HG03565 (cell line): Measurements from ENCODE around the gene ZNF614.
A peak's percentile ranks its signal among the peaks of the same experiment; 100 is the strongest.
"Not testable (repeated sequence)": the region's sequence is repeated elsewhere in the genome, so short reads cannot be mapped to it uniquely, and the experiment has no call there.

Experiments
- ATAC-seq: cut with Tn5 transposase; IDR thresholded peaks from one replicate; pipeline ENCODE4 v1.9.1; 2021; ENCODE audit warnings: mild to moderate bottlenecking, moderate library complexity; ENCODE audit not compliant: unreplicated experiment

The ZNF614 gene

GRCh38 chr19:52028027-52028779 is at the start of gene ZNF614:
ZNF614 (minus strand) TSS chr19:52028379; CDS start chr19:52025745, 2,634 bp downstream.
- peak; percentile 86 for ATAC-seq

GRCh38 chr19:52070496-52070895 is 42.3 kb upstream of the ZNF614 start:
- no peak for ATAC-seq

DNA sequence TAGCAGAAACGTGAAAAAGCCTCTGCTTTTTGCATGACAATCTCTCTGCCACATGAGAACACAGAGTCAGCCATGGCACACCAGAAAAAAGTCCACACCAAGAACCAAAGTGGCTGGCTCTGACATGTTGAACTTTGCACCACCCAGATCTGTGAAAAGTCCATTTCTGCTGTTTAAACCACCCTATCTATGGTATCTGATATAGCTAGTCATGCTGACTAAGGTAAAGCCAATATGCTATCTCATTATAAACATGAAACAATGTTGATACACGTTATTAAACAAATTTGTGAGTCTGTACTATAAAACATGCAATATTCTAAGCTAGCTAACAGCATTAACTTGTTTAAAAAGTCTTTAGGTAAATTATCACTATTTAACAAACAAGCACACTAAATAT is 41.5 kb upstream of the ZNF614 start:
- ATAC-seq = no peak

GRCh38 chr19:52066258-52066863 is 38.2 kb upstream of the ZNF614 start:
- ATAC-seq = no peak

DNA sequence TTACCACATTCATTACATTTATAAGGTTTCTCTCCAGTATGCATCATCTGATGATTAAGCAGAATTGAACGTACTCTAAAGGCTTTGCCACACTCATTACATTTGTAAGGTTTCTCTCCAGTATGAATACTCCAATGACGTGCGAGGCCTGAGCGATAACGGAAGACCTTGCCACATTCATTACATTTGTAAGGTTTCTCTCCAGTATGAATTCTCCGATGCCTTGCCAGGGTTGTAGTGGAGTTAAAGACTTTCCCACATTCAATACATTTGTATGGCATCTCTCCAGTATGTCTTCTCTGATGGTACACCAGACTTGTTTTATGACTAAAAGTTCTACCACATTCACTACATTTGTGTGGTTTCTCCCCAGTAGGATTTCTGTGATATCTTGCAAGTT is 37.2 kb upstream of the ZNF614 start:
- ATAC-seq = no peak

- not testable (repeated sequence) for ATAC-seq
These were observed 28.3 kb upstream of the ZNF614 start for GRCh38 chr19:52056480-52056879.

DNA sequence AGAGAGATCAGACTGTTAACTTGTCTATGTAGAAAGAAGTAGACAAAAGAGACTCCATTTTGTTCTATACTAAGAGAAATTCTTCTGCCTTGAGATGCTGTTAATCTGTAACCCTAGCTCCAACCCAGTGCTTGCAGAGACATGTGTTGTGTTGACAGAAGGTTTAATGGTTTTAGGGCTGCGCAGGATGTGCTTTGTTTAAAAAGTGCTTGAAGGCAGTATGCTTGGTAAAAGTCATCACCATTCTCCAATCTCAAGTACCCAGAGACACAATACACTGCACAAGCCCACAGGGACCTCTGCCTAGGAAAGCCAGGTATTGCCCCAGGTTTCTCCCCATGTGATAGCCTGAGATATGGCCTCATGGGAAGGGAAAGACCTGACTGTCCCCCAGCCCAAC is 23.6 kb upstream of the ZNF614 start:
- ATAC-seq = not testable (repeated sequence)

GRCh38 chr19:52048555-52049501 is 20.6 kb upstream of the ZNF614 start, which contains the start of gene ZNF432:
ZNF432 (minus strand) TSS chr19:52048838; CDS start chr19:52046868, 1,970 bp downstream.
- ATAC-seq = peak; percentile 68

GRCh38 chr19:52039169-52039568 is 11.0 kb upstream of the ZNF614 start:
- no peak for ATAC-seq

DNA sequence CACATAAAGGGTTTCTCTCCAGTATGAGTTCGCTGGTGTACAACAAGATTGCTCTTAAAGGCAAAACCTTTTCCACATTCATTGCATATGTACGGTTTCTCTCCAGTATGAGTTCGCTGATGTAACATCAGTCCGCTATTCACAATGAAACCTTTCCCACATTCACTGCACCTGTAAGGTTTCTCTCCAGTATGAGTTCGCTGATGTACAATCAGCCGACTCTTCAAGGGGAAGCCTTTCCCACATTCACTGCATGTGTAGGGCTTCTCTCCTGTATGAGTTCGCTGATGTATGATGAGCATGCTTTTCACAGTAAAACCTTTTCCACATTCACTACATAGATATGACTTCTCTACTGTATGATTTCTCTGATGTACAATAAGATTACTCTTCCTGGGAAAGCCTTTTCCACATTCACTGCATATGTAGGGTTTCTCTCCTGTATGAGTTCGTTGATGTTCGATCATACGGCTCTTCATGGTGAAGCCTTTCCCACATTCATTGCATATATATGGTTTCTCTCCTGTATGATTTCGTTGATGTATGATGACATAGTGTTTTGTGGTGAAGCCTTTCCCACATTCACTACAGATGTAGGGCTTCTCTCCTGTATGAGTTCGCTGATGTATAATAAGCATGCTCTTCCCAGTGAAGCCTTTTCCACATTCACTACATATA is 6.0 kb upstream of the ZNF614 start:
- ATAC-seq = no peak

DNA sequence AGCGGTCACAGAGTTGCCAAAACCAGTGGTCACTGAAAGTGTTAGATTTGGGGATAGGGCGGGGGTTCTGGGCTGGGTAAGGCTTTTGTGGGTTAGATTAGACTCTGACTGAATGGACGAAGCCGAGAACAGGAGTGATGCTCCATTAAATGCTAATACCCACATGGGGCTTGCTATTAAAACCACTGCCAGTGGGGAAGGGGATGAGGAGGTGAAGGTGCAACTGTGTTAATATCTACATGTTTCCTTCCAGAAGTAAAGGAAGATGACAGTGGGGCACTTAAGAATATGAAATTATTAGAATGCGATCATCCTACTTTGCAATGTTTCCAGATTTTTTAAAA is 573 bp upstream of the ZNF614 start:
- no peak for ATAC-seq

DNA sequence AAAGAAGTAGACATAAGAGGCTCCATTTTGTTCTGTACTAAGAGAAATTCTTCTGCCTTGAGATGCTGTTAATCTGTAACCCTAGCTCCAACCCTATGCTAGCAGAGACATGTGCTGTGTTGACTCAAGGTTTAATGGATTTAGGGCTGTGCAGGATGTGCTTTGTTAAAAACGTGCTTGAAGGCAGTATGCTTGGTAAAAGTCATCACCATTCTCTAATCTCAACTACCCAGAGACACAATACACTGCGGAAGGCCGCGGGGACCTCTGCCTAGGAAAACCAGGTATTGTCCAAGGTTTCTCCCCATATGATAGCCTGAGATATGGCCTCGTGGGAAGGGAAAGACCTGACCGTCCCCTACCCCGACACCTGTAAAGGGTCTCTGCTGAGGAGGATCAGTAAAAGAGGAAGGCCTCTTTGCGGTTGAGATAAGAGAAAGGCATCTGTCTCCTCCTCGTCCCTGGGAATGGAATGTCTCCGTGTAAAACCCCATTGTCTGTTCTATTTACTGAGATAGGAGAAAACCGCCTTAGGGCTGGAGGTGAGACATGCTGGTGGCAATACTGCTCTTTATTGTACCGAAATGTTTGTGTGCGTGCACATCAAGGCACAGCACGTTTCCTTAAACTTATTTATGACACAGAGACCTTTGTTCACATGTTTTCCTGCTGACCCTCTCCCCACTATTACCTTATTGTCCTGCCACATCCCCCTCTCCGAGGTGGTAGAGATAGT is 1.8 kb downstream of the ZNF614 start:
- not testable (repeated sequence) for ATAC-seq

GRCh38 chr19:52024478-52024877 is 3.7 kb downstream of the ZNF614 start:
- ATAC-seq = not testable (repeated sequence)

DNA sequence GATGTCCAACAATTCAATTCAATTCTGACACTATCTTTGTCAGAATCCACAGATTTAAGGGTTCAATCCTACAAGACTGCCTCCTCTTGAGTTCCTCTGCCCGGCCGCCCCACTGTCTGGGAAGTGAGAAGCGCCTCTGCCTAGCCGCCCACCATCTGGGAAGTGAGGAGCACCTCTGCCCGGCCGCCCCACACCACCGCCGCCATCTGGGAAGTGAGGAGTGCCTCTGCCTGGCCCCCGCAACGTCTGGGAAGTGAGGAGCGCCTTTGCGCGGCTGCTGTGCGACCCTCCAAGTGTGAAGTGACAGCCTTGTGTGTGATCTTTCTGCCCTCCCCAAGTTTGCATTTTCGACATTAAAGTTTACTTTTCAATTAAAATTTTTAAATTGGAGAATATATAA is 6.0 kb downstream of the ZNF614 start:
- no peak for ATAC-seq

DNA sequence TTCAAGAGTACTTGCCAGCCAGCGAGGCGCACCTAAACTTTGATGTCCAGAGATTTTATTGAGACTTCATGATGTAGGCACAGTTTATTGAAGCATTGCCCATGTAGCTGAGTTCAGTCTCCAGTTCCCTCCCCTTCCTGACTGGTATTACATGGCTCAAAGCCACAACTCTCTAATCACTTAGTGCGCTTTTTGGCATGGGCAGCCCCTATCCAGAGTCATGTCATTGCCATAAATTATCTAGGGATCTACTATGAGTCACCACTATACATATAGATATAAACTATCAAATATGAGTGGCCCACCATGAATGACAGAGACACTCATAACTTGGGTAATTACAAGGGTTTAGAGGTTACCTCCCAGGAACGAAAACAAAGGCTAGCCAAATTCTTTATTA is 7.7 kb downstream of the ZNF614 start:
- no peak for ATAC-seq

- no peak for ATAC-seq
These were observed 17.5 kb downstream of the ZNF614 start for GRCh38 chr19:52010674-52011073.

DNA sequence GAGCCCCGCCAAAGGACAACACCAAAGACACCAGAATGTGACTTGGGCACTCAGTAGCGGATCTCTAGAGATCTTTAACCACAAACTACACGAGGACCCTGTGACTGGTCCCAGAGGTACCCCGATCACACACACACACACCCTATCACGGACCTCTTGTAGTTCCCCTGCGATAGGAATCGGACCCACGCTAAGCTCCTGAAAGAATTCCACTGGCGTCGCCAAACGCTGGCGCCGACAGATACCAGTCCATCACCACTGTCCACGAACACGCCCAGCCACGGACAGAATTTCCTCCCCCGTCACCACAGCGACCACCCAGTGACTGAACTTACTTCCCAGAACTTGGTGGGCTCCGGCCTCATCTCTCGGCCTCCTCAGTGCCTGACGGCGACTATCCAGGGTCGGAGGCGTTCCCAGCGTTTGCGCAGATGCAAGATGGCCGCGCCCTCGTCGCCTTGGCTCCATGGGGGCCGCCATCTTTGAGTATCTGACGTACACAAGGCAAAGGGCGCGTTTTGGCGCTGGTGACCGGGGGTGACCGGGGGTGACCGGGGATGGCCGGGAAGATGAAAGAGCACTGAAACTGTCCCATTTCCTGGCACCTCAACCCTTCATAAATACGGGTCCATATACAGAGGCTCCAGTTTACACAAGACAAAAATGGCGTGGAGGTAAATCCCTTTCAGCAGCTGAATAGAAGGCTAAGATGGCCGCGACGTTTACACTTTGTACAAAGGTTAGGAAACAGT is 20.2 kb downstream of the ZNF614 start, which contains the start of gene ZNF615:
Gene ZNF615, minus strand, starts transcription at position 406 of the 752 bp plus-strand sequence. CDS start 4,500 bp downstream, outside the sequence.
- peak; percentile 64 for ATAC-seq

DNA sequence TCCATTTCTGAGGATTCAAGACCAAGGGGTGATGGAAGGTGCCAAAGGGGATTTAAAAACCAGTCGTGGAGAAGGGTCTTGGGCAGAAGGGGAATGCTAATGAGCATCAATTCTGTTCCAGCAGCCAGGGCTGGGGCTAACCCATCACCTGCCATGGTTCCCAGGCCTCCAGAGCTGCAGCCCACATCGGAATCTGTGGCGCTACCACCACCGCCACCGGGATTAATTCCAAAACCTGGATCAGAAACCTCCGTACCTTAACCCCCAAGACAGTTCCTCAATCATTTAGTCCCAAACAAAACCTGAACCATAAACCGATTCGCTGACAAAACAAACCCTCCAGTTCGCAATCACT is 20.8 kb downstream of the ZNF614 start:
- no peak for ATAC-seq

- no peak for ATAC-seq
These were observed 34.0 kb downstream of the ZNF614 start for GRCh38 chr19:51994048-51994644.
